Posterior vena cava (tissue), 2 donors: ENCODE measurements around the gene RAB40C. TPM values are rescaled to one million over a fixed set of nuclear protein-coding genes. Genes with fewer than 3 reads are reported as not detected.

Experiments
- DNase-seq: peaks from one replicate; pipeline ENCODE4 v3.0.0-alpha.2; 2020; ENCODE audit warnings: low spot score
- intact Hi-C, 2 donors: fragments of 100-400 bp; cut with DNase I; formaldehyde crosslinking; loops; one replicate each; pipeline versions ENCODE4 v1.14.1 to v1.14.2; 2022 to 2023
- total RNA-seq, 2 donors: library from RNA; stranded (reverse); fragmentation: NEBNext Ultra II Directional; extraction: Animal tissue kit (Norgen Biotek cat#: 25700); gene quantifications; one replicate each; pipeline ENCODE4 v1.2.1, GENCODE V29; 2021
- donor health status: DM: yes; HTN: yes; CAD: no.
- donor health status: DM: yes; HTN: yes; CAD: no.

RAB40C gene
- total RNA-seq, 2 donors from 2014 or later: 13.0 to 13.6 TPM

- intact Hi-C loops: no loop called here
Measured at GRCh38 chr16:557463-558297, 32.2 kb upstream of the RAB40C start.

GRCh38 chr16:558298-559020 lies 31.4 kb upstream of the RAB40C start:
- DNase-seq: no peak
- intact Hi-C loops: no loop called here

More at GRCh38 chr16:557463-558297, 32.2 kb upstream of the RAB40C start:
- no peak for DNase-seq

DNA sequence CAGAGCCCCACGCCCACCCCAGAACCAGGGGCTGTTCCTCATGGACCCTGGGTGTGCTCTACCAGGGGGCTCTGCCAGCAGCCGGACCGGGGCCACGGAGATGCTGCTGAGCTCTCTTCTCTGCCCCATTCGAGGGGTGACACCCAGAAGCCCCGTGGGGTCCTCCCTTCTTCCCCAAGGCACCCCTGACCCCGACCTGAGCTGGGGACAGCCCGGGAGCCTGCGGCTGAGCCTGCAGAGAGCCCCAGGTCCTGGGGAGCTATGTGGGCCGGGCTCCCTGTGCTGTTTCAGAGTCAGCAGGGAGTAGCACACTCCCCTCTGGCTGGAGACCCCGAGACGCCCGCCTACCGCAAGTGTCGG lies 30.9 kb upstream of the RAB40C start:
- intact Hi-C loops: no loop called here
- no peak for DNase-seq

DNA sequence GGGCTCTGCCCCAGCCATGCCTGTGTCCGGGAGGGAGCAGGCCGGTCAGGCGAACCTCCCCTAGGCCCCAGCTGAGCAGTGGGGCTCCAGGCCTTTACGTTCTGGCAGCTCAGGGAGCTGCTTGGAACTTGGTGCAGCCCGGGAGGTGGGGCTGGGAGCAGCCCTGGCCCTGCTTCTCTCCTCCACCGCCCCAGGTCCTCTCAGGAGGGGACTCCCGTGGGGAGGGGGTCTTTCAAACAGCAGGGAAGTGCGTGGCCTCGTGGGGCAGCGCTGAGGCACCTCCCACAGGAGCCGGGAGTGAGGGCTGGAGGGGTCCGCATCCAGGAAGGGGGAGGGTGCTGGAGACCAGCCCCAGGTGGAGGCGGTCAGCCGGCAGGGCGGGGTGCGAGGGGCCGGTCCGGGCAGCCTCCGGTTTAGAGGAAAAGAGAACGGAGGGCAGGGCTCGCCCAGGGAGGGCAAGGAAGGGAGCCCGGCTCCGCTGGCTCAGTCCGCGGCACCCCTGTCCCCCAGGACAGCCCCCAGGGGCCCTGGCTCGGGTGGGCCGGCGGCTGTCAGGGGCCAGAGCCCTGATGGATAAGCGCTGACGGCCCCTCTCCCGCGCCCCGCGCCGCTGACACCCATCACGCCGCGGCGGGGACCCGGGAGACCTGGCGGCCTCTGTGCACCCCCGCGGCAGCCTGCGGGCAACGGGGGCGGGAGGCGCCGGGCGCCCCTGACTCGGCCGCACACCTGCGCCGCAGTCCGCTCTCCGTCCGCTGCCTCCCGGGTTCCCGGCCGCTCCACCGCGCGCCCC lies 30.3 kb upstream of the RAB40C start:
- no peak for DNase-seq
- intact Hi-C loops: no loop called here

DNA sequence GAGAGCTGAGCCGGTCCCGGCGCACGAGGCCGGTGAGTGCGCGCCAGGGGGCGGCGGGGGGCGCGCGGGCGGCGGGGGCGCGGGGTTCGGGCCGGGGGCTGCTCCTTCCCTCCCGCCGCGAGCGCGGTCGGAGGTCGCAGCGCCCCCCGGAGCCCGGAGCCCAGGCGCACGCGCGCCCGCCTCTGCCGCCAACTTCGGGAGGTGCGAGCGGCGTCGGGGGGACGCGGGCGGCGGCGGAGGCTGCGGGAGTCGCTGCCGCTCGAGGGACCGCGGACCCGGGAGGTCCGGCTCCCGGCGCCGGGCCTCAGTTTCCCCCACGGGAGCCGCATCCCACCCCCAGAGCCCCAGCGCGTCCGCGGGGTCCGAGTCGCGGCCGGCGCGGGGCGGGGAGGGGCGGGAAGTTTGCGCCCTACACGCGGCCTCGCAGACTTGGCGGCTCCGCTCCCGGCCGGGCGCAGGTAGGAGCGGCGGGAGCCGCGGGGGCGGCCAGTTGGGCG lies 29.6 kb upstream of the RAB40C start, which contains the start of gene PRR35:
Gene PRR35, plus strand, starts transcription at position 191 of the 497 bp plus-strand sequence. CDS start 2,901 bp downstream, outside the sequence.
- intact Hi-C loops: no loop called here
- DNase-seq: no peak

DNA sequence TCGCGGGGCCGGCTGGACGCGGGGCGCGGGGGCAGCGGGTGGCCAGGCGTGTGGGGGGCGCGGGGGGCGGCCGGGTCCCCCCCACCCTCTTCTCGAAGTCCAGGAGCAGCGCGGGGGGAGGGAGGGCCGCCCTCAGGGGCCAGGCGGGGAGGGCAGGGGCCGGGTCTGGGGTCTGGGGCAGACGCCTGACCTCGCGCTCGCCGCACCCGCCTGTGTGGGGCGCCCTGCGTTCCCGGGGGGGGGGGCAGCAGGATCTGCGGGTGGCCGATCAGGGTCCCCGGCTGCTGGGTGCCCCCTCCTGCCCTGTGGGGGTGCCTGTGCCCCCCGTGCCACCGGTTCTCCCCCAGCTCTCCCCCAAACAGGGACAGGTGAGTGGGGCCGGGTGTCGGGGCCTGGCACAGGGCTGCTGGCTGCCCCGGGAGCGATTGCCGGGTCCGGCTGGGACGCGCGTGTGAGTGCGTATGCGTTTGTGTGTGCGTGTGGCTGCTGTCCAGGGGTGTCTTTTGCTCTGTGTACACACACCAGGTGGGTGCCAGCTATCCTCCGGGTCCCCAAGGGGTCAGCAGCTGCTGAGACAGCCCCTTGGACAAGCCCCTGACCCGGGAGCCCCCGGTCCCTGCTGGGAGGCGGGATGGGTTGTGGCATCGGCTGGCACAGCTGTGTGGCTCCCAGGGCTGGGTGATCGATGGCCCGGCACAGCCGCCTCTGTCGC lies 29.0 kb upstream of the RAB40C start:
- no peak for DNase-seq
- intact Hi-C loops: no loop called here

- intact Hi-C loops: no loop called here
- DNase-seq: no peak
Measured at GRCh38 chr16:561413-561794, 28.5 kb upstream of the RAB40C start.

DNA sequence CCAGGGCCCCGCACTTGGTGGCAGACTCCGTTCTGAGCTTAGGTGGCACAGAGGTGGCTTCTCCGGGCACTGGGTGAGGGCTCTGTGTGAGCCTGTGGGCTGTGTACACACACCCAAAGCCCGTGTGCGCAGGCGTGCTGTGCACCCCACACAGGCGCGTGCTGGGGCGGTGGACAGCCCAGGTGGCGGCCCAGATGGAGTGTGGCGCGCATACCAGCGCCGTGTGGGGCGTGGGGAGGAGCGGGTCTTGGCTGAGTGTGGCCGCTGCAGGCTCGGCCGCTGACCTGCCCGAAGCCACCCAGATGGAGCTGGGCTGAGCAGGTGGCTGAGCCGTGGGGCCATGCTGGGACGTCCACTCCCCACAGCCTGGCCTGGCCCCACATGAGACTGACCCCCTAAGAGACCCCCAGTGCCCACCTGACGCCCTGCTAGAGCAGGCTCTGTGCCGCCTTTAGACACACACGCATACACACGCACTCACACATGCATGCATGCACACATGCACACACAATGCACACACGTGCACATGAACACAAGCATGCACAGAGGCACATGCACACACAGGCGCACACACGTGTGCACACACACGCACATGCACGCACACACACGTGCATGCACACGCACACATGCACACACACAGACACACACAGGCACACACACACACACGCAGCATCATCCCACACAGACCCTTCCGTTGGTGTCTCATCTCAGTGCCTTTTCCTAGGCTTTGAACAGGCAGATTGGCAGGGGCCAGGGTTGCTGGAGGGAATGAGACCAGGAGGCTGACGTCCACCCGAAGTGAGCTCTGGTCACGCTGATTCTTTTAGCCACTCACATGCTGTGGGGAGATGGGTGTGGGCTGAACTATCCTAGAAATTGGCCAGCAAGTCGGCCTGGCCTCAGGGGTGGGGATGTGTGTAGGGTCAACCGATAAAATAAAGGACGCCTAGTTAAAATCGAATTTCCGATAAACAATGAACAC lies 27.6 kb upstream of the RAB40C start:
- intact Hi-C loops: no loop called here
- DNase-seq: no peak

DNA sequence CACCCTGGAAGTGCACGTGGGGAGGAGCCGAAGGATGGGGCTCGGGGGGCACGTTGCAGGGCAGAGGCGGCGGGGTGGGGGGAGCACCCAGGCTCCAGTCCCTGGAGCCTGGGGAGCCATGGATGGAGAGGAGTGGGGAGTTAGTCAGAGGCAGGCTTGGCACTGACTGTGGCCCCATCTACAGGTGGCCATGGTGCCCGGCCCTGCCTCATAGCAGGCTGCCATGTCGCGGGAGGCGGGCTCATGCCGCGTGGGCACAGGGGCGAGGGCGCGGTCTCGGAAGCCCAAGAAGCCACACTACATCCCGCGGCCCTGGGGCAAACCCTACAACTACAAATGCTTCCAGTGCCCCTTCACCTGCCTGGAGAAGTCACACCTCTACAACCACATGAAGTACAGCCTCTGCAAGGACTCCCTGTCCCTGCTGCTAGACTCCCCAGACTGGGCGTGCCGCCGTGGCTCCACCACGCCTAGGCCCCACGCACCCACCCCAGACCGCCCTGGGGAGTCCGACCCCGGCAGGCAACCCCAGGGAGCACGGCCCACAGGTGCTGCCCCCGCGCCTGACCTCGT lies 26.7 kb upstream of the RAB40C start:
- intact Hi-C loops: no loop called here
- no peak for DNase-seq

GRCh38 chr16:564690-565418 lies 25.0 kb upstream of the RAB40C start:
- DNase-seq: no peak
- intact Hi-C loops: no loop called here

DNA sequence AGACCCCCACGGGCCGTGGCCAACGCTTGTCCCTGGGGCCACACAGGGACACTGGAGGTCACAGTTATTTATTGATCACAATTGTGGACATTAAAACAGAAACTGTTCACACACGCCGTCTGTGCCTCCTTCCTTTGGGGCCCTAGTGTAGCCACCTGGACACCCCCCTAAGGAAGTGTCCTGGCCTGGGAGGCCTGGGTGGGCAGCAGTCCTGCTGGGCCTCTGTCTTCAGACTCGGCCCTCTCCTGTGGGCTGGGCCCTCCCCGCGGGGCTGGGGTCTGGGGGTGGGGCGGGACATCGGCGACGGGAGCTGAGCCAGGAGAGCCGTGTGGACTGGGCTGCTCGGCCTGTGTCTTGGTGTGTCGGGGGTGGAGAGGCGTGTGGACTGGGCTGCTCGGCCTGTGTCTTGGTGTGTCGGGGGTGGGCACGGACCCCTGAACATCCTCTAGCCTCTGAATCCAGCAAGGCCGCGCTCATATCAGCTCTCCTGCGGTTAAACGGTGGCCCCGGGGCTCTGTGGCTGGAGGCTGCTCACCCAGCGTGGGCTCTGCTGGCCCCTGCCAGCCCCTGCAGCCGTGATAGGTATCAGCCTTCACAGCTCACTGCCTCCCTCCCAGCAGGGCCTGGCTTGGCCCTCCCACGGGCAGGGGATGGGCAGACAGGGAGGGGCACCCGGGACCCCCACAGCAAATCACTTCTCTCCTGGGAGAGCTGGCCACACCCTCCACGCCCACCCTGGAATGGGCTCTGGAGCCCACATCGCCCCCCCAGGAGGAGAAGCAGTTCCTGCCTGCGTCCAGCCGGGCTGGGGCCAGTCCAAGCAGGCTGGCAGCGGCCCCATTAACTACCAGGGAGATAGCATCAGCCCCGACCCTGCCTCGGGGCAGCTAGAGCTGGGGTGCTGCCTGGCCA lies 24.2 kb upstream of the RAB40C start:
- intact Hi-C loops: no loop called here
- DNase-seq: no peak

- intact Hi-C loops: no loop called here
Measured at GRCh38 chr16:566475-567372, 23.1 kb upstream of the RAB40C start, which contains the start of gene NHLRC4. TSS of gene NHLRC4 (plus strand) at chr16:567005. CDS start at chr16:568048, 1,043 bp downstream.

DNA sequence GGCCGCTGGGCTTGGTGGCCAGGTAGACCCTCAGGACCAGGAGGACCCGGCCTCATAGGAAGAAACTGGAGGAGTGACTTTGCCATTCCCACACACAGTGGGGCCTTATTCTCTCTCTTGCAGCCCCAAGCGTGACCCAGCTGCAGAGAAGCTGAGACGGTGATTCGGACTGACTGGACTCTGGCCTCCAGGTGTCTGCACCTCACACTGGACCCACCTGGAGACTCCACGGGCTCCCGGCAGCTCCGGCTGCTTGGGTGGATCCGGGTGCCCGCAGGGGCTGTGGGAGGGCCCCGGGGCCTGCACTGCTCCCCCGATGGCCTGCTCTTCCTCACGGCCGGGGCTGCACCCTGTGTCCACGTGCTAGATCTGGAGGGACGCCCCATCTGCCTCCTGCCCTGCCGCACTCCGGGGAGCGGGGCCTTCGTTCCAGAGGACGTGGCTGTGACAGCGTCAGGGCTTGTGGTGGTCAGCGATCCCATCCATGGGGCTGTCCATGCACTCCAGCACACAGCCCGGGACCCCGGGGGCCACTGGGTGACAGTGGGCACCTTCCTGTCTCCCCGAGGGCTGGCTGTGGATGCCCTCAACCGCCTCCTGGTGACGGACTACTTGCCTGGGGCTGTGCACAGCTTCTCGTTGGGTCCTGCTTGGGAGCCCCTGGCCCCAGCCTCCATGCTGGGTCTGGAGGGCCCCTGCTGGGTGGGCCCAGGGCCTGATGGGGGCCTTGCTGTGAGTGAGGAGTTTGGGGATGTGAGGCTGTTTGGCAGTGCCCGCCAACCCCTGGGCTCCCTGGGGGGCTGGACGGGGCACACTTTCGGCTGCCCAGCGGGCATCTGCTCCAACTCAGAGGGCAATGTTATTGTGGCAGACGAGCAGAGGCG lies 22.3 kb upstream of the RAB40C start:
- DNase-seq: no peak
- intact Hi-C loops: no loop called here

More at GRCh38 chr16:566475-567372, 23.1 kb upstream of the RAB40C start, which contains the start of gene NHLRC4:
- DNase-seq: peak; percentile 92
